Large intestine (tissue), 3 donors: Measurements from ENCODE around the gene GRIFIN. TPM values are rescaled to one million over a fixed set of nuclear protein-coding genes. Genes with fewer than 3 reads are reported as not detected.
A peak's percentile ranks its signal among the peaks of the same experiment; 100 is the strongest.

Experiments
- DNase-seq, 2 donors: peaks; one replicate each; pipeline versions ENCODE4 v3.0.0 to v3.0.0-alpha.2; 2013
- H3K27ac ChIP-seq: one replicate; pipeline ENCODE4 v1.5.1; 2013; ENCODE audit warnings: low read length
- H3K27me3 ChIP-seq: 2 replicates; pipeline ENCODE4 v1.6.1; 2013; ENCODE audit warnings: low read length; ENCODE audit not compliant: control insufficient read depth, insufficient read depth
- H3K36me3 ChIP-seq: 2 replicates; pipeline ENCODE4 v1.6.1; 2013; ENCODE audit warnings: low read length; ENCODE audit not compliant: control insufficient read depth, insufficient read depth
- H3K4me1 ChIP-seq: one replicate; pipeline ENCODE4 v1.6.1; 2013; ENCODE audit warnings: low read length; ENCODE audit not compliant: control insufficient read depth, insufficient read depth
- H3K4me3 ChIP-seq: one replicate; pipeline ENCODE4 v1.5.1; 2013; ENCODE audit warnings: low read length
- H3K9me3 ChIP-seq: one replicate; pipeline ENCODE4 v1.6.1; 2013; ENCODE audit warnings: mild to moderate bottlenecking, low read depth, low read length, moderate library complexity; ENCODE audit not compliant: control insufficient read depth
- WGBS: methylation state at CpG from one replicate; pipeline ENCODE4 v1.1.5; 2013; ENCODE audit warnings: low lambda C conversion rate; ENCODE audit not compliant: insufficient coverage; 5-methylcytosine and 5-hydroxymethylcytosine counted together
- polyA plus RNA-seq: library from polyadenylated mRNA; unstranded; fragments of 120-200 nt; gene quantifications from one replicate; pipeline ENCODE4 v1.2.1, GENCODE V29; 2013

The GRIFIN gene
- polyA plus RNA-seq, 1 donor, result not detected

- peaks cover 20% of the 10 kb centered on the region for H3K4me1 ChIP-seq
- peaks cover 3% of the 10 kb centered on the region for H3K9me3 ChIP-seq
- H3K36me3 ChIP-seq, result no peaks in the 10 kb centered on the region
- H3K27ac ChIP-seq, result no peak overlapping the region
- no CpG with 5 or more reads among the region's 34 CpGs for WGBS
- H3K27me3 ChIP-seq, result peaks cover 4% of the 10 kb centered on the region
- peak; percentile 58 for DNase-seq
- H3K4me3 ChIP-seq, result no peak overlapping the region
Observed at GRCh38 chr7:2477447-2478398, 1.5 kb upstream of the GRIFIN start.

GRCh38 chr7:2476776-2477446, 713 bp upstream of the GRIFIN start:
- Histone ChIP-seq H3K27ac (no peak overlapping the region), H3K4me3 (no peak overlapping the region), H3K36me3 (no peaks in the 10 kb centered on the region), H3K4me1 (peaks cover 20% of the 10 kb centered on the region), H3K27me3 (peaks cover 4% of the 10 kb centered on the region), H3K9me3 (no peaks in the 10 kb centered on the region)
- no peak for DNase-seq
- WGBS, result no CpG with 5 or more reads among the region's 25 CpGs

- DNase-seq, result no peak
- H3K27ac ChIP-seq, result no peak overlapping the region
- H3K4me3 ChIP-seq, result no peak overlapping the region
- peaks cover 4% of the 10 kb centered on the region for H3K27me3 ChIP-seq
- WGBS, result no CpG with 5 or more reads among the region's 18 CpGs
- no peaks in the 10 kb centered on the region for H3K9me3 ChIP-seq
- no peaks in the 10 kb centered on the region for H3K36me3 ChIP-seq
- H3K4me1 ChIP-seq, result peaks cover 20% of the 10 kb centered on the region
Observed at GRCh38 chr7:2475678-2476015, 551 bp downstream of the GRIFIN start.

GRCh38 chr7:2474813-2475677, 1.2 kb downstream of the GRIFIN start:
- no peak overlapping the region for H3K27ac ChIP-seq
- H3K4me1 ChIP-seq, result peaks cover 20% of the 10 kb centered on the region
- WGBS, result no CpG with 5 or more reads among the region's 28 CpGs
- DNase-seq, result no peak
- H3K36me3 ChIP-seq, result no peaks in the 10 kb centered on the region
- peaks cover 4% of the 10 kb centered on the region for H3K27me3 ChIP-seq
- H3K4me3 ChIP-seq, result no peak overlapping the region
- H3K9me3 ChIP-seq, result no peaks in the 10 kb centered on the region

- Histone ChIP-seq H3K27ac (no peak overlapping the region), H3K36me3 (no peaks in the 10 kb centered on the region), H3K4me1 (peaks cover 20% of the 10 kb centered on the region), H3K27me3 (peaks cover 2% of the 10 kb centered on the region), H3K9me3 (no peaks in the 10 kb centered on the region), H3K4me3 (no peak overlapping the region)
- WGBS, result no CpG with 5 or more reads among the region's 15 CpGs
- DNase-seq, result no peak
Observed at GRCh38 chr7:2474224-2474623, 2.0 kb downstream of the GRIFIN start.

- no peak overlapping the region for H3K27ac ChIP-seq
- H3K9me3 ChIP-seq, result no peaks in the 10 kb centered on the region
- H3K4me3 ChIP-seq, result no peak overlapping the region
- no peaks in the 10 kb centered on the region for H3K36me3 ChIP-seq
- no peaks in the 10 kb centered on the region for H3K27me3 ChIP-seq
- H3K4me1 ChIP-seq, result peaks cover 19% of the 10 kb centered on the region
- WGBS, result 20% methylated on average over 1 of the region's 12 CpGs
- DNase-seq, result no peak
Observed at GRCh38 chr7:2473496-2474180, 2.6 kb downstream of the GRIFIN start.

- H3K4me1 ChIP-seq, result peaks cover 11% of the 10 kb centered on the region
- DNase-seq, result no peak
- H3K36me3 ChIP-seq, result no peaks in the 10 kb centered on the region
- no CpG with 5 or more reads among the region's 6 CpGs for WGBS
- H3K27ac ChIP-seq, result no peak overlapping the region
- H3K4me3 ChIP-seq, result no peak overlapping the region
- H3K27me3 ChIP-seq, result no peaks in the 10 kb centered on the region
- no peaks in the 10 kb centered on the region for H3K9me3 ChIP-seq
Observed at GRCh38 chr7:2472739-2473138, 3.5 kb downstream of the GRIFIN start.

- no peak overlapping the region for H3K27ac ChIP-seq
- H3K27me3 ChIP-seq, result no peaks in the 10 kb centered on the region
- no CpG with 5 or more reads among the region's 17 CpGs for WGBS
- peaks cover 3% of the 10 kb centered on the region for H3K4me1 ChIP-seq
- no peaks in the 10 kb centered on the region for H3K9me3 ChIP-seq
- no peak overlapping the region for H3K4me3 ChIP-seq
- DNase-seq, result peak; percentile 28 to 45
- no peaks in the 10 kb centered on the region for H3K36me3 ChIP-seq
Observed at GRCh38 chr7:2471396-2471795, 4.8 kb downstream of the GRIFIN start.

- no peak overlapping the region for H3K4me3 ChIP-seq
- DNase-seq, result no peak
- no peaks in the 10 kb centered on the region for H3K9me3 ChIP-seq
- H3K27me3 ChIP-seq, result no peaks in the 10 kb centered on the region
- no CpG with 5 or more reads among the region's 5 CpGs for WGBS
- peaks cover 3% of the 10 kb centered on the region for H3K4me1 ChIP-seq
- H3K27ac ChIP-seq, result no peak overlapping the region
- no peaks in the 10 kb centered on the region for H3K36me3 ChIP-seq
Observed at GRCh38 chr7:2471022-2471329, 5.2 kb downstream of the GRIFIN start.
